Hepatocyte (in vitro differentiated cells): ENCODE results near the gene PLVAP. TPM values are rescaled to one million over a fixed set of nuclear protein-coding genes. Genes with fewer than 3 reads are reported as not detected.
A peak's percentile ranks its signal among the peaks of the same experiment; 100 is the strongest.

ENCODE experiments used
- DNase-seq: peaks from one replicate; pipeline ENCODE4 v3.0.0-alpha.2; 2016; ENCODE audit warnings: low spot score
- H2AFZ ChIP-seq: fragments of 200-600 bp; sonication (generic); 2 replicates; pipeline ENCODE4 v1.6.0; 2016; ENCODE audit warnings: antibody characterized with exemption, mild to moderate bottlenecking
- H3K27ac ChIP-seq: fragments of 200-600 bp; sonication (generic); 2 replicates; pipeline ENCODE4 v1.5.1; 2016; ENCODE audit warnings: mild to moderate bottlenecking
- H3K27me3 ChIP-seq: fragments of 200-600 bp; sonication (generic); 2 replicates; pipeline ENCODE4 v1.6.1; 2016
- H3K36me3 ChIP-seq: fragments of 200-600 bp; sonication (generic); replicated peaks from 2 replicates; pipeline ENCODE4 v1.5.1; 2016; ENCODE audit warnings: low read depth; ENCODE audit not compliant: insufficient read depth
- H3K4me1 ChIP-seq: fragments of 200-600 bp; sonication (generic); 2 replicates; pipeline ENCODE4 v1.5.1; 2016; ENCODE audit warnings: mild to moderate bottlenecking, moderate library complexity; ENCODE audit not compliant: insufficient read depth
- H3K4me2 ChIP-seq: fragments of 200-600 bp; sonication (generic); 2 replicates; pipeline ENCODE4 v1.6.0; 2016
- H3K4me3 ChIP-seq: fragments of 200-600 bp; sonication (generic); 2 replicates; pipeline ENCODE4 v1.5.1; 2016; ENCODE audit warnings: mild to moderate bottlenecking
- H3K79me2 ChIP-seq: fragments of 200-600 bp; sonication (generic); 2 replicates; pipeline ENCODE4 v1.6.0; 2017; ENCODE audit warnings: mild to moderate bottlenecking
- H3K9me2 ChIP-seq: fragments of 200-600 bp; sonication (generic); replicated peaks from 2 replicates; pipeline ENCODE4 v1.6.0; 2017; ENCODE audit warnings: mild to moderate bottlenecking; ENCODE audit not compliant: insufficient read depth
- H3K9me3 ChIP-seq: fragments of 200-600 bp; sonication (generic); 2 replicates; pipeline ENCODE4 v1.5.1; 2016; ENCODE audit warnings: low read depth, mild to moderate bottlenecking
- H4K20me1 ChIP-seq: fragments of 200-600 bp; sonication (generic); 2 replicates; pipeline ENCODE4 v1.6.0; 2016; ENCODE audit warnings: mild to moderate bottlenecking; ENCODE audit not compliant: insufficient read depth, poor library complexity, severe bottlenecking
- CTCF ChIP-seq: fragments of 200-600 bp; sonication (generic); IDR thresholded peaks from 2 replicates; pipeline ENCODE4 v1.5.1; 2016; ENCODE audit warnings: antibody characterized with exemption, mild to moderate bottlenecking; ENCODE audit not compliant: poor library complexity
- EZH2 ChIP-seq: fragments of 200-600 bp; sonication (generic); IDR thresholded peaks from 2 replicates; pipeline ENCODE4 v1.6.1; 2016; ENCODE audit warnings: antibody characterized with exemption, mild to moderate bottlenecking, borderline replicate concordance
- EZH2phosphoT487 ChIP-seq: fragments of 200-600 bp; sonication (generic); IDR thresholded peaks from one replicate; pipeline ENCODE4 v1.6.1; 2018; ENCODE audit warnings: antibody characterized with exemption, mild to moderate bottlenecking, low read depth, moderate library complexity; ENCODE audit not compliant: unreplicated experiment, severe bottlenecking
- WGBS: methylation state at CpG from one replicate; pipeline ENCODE4 v1.1.6; 2016; ENCODE audit warnings: low lambda C conversion rate; ENCODE audit errors: missing lambda C conversion rate; 5-methylcytosine and 5-hydroxymethylcytosine counted together
- polyA plus RNA-seq: library from polyadenylated mRNA; unstranded; fragments of >200 nt; fragmentation: Nextera tagmentation; extraction: Ambion mirVana; gene quantifications from 2 replicates; pipeline ENCODE4 v1.2.1, GENCODE V29; 2016
- total RNA-seq: library from RNA; depleted of rRNA; stranded (reverse); fragments of >200 nt; gene quantifications from 2 replicates; pipeline ENCODE4 v1.2.3, GENCODE V29; 2014

The PLVAP gene
- total and polyA plus RNA-seq, 2 experiments from 2014 or later: 1.4 to 5.3 TPM

GRCh38 chr19:17404015-17404414 lies 26.9 kb upstream of the PLVAP start:
- no peaks in the 10 kb centered on the region for H4K20me1 ChIP-seq
- WGBS: 83% methylated on average over 3 of the region's 6 CpGs
- no peaks in the 10 kb centered on the region for H3K36me3 ChIP-seq
- no peaks in the 10 kb centered on the region for H3K27me3 ChIP-seq
- TF ChIP-seq EZH2phosphoT487 (no peak), EZH2 (no peak), CTCF (no peak)
- H3K4me2 ChIP-seq: peak overlapping the region; percentile 63
- H3K27ac ChIP-seq: no peak overlapping the region
- H2AFZ ChIP-seq: no peak overlapping the region
- H3K4me1 ChIP-seq: no peaks in the 10 kb centered on the region
- no peaks in the 10 kb centered on the region for H3K9me2 ChIP-seq
- no peak overlapping the region for H3K4me3 ChIP-seq
- no peaks in the 10 kb centered on the region for H3K9me3 ChIP-seq
- H3K79me2 ChIP-seq: no peaks in the 10 kb centered on the region
- no peak for DNase-seq

DNA sequence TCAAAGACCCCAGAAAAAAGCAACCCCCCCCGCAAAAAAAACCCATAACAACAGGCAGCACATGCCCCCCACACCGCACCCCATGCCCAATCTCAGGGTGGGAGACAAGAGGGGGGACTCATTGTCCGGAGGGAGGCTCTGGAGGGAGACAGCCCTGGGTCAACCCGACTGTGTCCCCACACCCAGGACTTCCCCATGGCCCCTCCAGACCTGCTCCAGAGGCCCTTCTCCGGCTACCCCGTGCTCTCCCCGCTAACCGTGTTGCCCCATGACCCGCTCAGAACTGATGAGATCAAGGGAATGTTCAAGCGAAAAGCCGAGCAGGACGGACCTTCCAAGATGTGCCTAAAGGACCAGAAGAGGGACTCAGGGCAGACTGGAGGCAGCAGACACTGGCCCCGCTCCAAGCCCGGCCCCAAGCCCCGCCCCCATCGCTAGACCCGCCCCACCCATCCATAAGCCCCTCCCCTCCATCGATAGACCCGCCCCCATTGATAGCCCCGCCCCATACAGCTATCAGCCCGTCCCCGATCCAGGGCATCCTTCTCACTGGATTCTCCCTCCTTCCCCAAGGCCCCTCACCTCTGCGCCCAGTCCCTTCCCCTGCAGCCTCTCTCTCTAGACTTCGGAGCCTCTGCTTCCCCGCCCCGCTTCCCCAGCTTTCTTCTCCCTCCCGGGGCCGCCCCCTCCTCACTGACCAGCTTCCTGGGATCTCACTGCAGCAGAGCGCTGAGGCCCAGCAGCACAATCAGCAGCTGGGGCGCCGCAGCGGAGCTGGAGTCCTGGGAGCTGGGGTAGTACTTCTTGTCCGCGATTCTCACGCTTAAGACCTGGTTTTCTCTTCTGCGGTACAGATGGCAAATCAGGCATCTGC lies 26.1 kb upstream of the PLVAP start:
- WGBS: 63% methylated on average over 19 of the region's 36 CpGs
- Histone ChIP-seq H3K79me2 (no peaks in the 10 kb centered on the region), H3K4me3 (no peak overlapping the region), H4K20me1 (no peaks in the 10 kb centered on the region), H3K9me3 (no peaks in the 10 kb centered on the region), H2AFZ (no peak overlapping the region), H3K9me2 (no peaks in the 10 kb centered on the region), H3K4me1 (no peaks in the 10 kb centered on the region), H3K4me2 (peak overlapping the region; percentile 63), H3K27ac (no peak overlapping the region), H3K27me3 (no peaks in the 10 kb centered on the region), H3K36me3 (no peaks in the 10 kb centered on the region)
- TF ChIP-seq EZH2 (peak; percentile 7), EZH2phosphoT487 (no peak)
- peak; percentile 54 for DNase-seq

DNA sequence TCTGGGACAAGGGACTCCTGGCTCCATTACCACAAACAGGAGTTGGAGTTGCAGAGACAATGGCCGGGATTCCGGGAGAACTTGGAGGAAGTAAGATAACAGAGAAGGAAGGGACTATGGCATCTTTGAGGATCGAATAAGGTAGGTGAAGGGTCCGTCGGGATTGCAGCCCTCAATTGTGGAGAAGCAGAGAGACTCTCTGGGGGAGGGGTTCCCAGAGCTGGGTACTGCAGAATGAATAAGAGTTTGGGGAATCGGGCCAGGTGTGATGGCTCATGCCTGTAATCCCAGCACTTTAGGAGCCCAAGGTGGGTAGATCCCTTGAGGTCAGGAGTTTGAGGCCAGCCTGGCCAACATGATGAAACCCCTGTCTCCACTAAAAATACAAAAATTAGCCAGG lies 24.5 kb upstream of the PLVAP start:
- TF ChIP-seq EZH2 (no peak), EZH2phosphoT487 (no peak), CTCF (no peak)
- Histone ChIP-seq H4K20me1 (no peaks in the 10 kb centered on the region), H3K4me1 (no peaks in the 10 kb centered on the region), H3K9me2 (no peaks in the 10 kb centered on the region), H3K27me3 (no peaks in the 10 kb centered on the region), H3K4me2 (no peak overlapping the region), H2AFZ (no peak overlapping the region), H3K4me3 (no peak overlapping the region), H3K9me3 (no peaks in the 10 kb centered on the region), H3K36me3 (no peaks in the 10 kb centered on the region), H3K79me2 (no peaks in the 10 kb centered on the region), H3K27ac (no peak overlapping the region)
- WGBS: 87% methylated on average over 6 of the region's 6 CpGs
- no peak for DNase-seq

DNA sequence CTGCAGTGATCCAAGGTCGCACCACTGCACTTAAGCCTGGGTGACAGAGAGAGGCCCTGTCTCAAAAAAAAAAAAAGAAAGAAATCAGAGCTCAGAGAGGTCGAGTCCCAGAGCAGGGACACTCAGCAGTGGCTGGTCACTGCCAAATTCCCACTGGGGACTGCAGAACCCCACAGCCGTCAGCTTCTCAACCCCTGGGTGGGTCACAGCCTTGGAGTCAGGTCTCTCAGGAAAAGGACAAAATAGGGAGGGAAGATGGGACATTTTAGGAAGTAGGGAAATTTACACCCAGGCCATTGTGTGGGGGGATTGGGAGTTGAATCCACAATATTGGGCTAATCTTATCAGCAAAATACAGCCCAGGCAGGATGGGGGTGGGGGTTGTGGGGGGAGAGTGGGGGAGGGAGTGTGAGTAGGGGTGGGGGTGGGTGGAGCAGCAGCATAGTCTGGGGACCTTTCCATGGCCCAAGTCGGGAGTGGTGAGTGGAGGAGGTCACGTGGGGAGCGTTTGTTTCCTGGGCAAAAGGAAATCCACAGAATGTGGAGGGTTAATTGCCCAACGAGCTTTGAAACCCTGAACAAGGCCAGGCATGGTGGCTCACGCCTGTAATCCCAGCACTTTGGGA lies 21.9 kb upstream of the PLVAP start:
- no peaks in the 10 kb centered on the region for H3K36me3 ChIP-seq
- WGBS: 67% methylated on average over 5 of the region's 8 CpGs

More for the DNA sequence above, 21.9 kb upstream of the PLVAP start:
- Histone ChIP-seq H3K9me2 (no peaks in the 10 kb centered on the region), H3K27me3 (no peaks in the 10 kb centered on the region), H2AFZ (no peak overlapping the region), H3K4me2 (no peak overlapping the region), H3K9me3 (no peaks in the 10 kb centered on the region), H3K4me3 (no peak overlapping the region), H4K20me1 (no peaks in the 10 kb centered on the region), H3K4me1 (no peaks in the 10 kb centered on the region), H3K27ac (no peak overlapping the region), H3K79me2 (no peaks in the 10 kb centered on the region)
- no peak for DNase-seq
- TF ChIP-seq EZH2phosphoT487 (no peak), EZH2 (no peak), CTCF (no peak)
